Nephron (organoid): Measurements from ENCODE around the gene ODAD2.

Experiments
- H3K27ac Mint-ChIP-seq, 3 experiments: 2 replicates each; pipeline ENCODE4 v1.8.0; 2020; ENCODE audit warnings: mixed read lengths in 3 of 3, mild to moderate bottlenecking in 2 of 3, moderate library complexity in 1 of 3
- H3K27me3 Mint-ChIP-seq: 2 replicates; pipeline ENCODE4 v1.8.0; 2021; ENCODE audit warnings: low read depth, mild to moderate bottlenecking, moderate library complexity, mixed read lengths
- H3K36me3 Mint-ChIP-seq: 2 replicates; pipeline ENCODE4 v1.8.0; 2020; ENCODE audit warnings: low read depth, mixed read lengths
- H3K4me1 Mint-ChIP-seq: 2 replicates; pipeline ENCODE4 v1.8.0; 2020; ENCODE audit warnings: mixed read lengths
- H3K4me3 Mint-ChIP-seq, 3 experiments: 2 replicates each; pipeline ENCODE4 v1.8.0; 2020; ENCODE audit warnings: mild to moderate bottlenecking in 3 of 3, mixed read lengths in 3 of 3, moderate library complexity in 2 of 3
- H3K9me3 Mint-ChIP-seq: 2 replicates; pipeline ENCODE4 v1.8.0; 2020; ENCODE audit warnings: mixed read lengths
- CTCF ChIP-seq, 3 experiments: fragments of 200-600 bp; sonication (generic); IDR thresholded peaks; one replicate each; pipeline ENCODE4 v1.5.0; 2021; ENCODE audit warnings: antibody characterized with exemption in 3 of 3; ENCODE audit not compliant: unreplicated experiment in 3 of 3

Gene ODAD2

GRCh38 chr10:27998954-27999275 lies at the start of gene ODAD2:
ODAD2 (minus strand) TSS chr10:27999079; CDS start chr10:27995142, 3,937 bp downstream.
- H3K27ac Mint-ChIP-seq = peak within 1 kb of the TSS; percentile 68 to 89 (median 73)
- peaks cover 14% of the 10 kb centered on the region for H3K27me3 Mint-ChIP-seq
- peaks cover 2% of the 10 kb centered on the region for H3K9me3 Mint-ChIP-seq
- no peak for TF ChIP-seq CTCF (IDR thresholded peaks at IDR 0.05; ENCODE audit: unreplicated experiment in 3 of 3)
- H3K4me3 Mint-ChIP-seq = peak within 1 kb of the TSS; percentile 88 to 93 (median 91)
- H3K36me3 Mint-ChIP-seq = no peaks in the 10 kb centered on the region
- H3K4me1 Mint-ChIP-seq = peaks cover 7% of the 10 kb centered on the region

- Mint-ChIP-seq H3K4me1 (no peaks in the 10 kb centered on the region), H3K27ac (no peak overlapping the region), H3K4me3 (no peak overlapping the region), H3K27me3 (no peaks in the 10 kb centered on the region), H3K9me3 (no peaks in the 10 kb centered on the region), H3K36me3 (no peaks in the 10 kb centered on the region)
- TF ChIP-seq CTCF (IDR thresholded peaks at IDR 0.05; ENCODE audit: unreplicated experiment in 3 of 3) = no peak
Observed at GRCh38 chr10:28047061-28047460, 48.2 kb upstream of the ODAD2 start.

GRCh38 chr10:28046579-28046978 lies 47.7 kb upstream of the ODAD2 start:
- Mint-ChIP-seq H3K4me3 (no peak overlapping the region), H3K4me1 (no peaks in the 10 kb centered on the region), H3K36me3 (no peaks in the 10 kb centered on the region), H3K27me3 (no peaks in the 10 kb centered on the region), H3K27ac (no peak overlapping the region), H3K9me3 (no peaks in the 10 kb centered on the region)
- TF ChIP-seq CTCF (IDR thresholded peaks at IDR 0.05; ENCODE audit: unreplicated experiment in 3 of 3) = no peak

- Mint-ChIP-seq H3K4me3 (no peak overlapping the region), H3K9me3 (no peaks in the 10 kb centered on the region), H3K27me3 (no peaks in the 10 kb centered on the region), H3K4me1 (no peaks in the 10 kb centered on the region), H3K36me3 (no peaks in the 10 kb centered on the region), H3K27ac (no peak overlapping the region)
- TF ChIP-seq CTCF (IDR thresholded peaks at IDR 0.05; ENCODE audit: unreplicated experiment in 3 of 3) = no peak
Observed at GRCh38 chr10:28043941-28044340, 45.1 kb upstream of the ODAD2 start.

GRCh38 chr10:28036587-28036986 lies 37.7 kb upstream of the ODAD2 start:
- no peak overlapping the region for H3K27ac Mint-ChIP-seq
- TF ChIP-seq CTCF (IDR thresholded peaks at IDR 0.05; ENCODE audit: unreplicated experiment in 3 of 3) = no peak
- no peaks in the 10 kb centered on the region for H3K27me3 Mint-ChIP-seq

GRCh38 chr10:28020993-28021982 lies 22.4 kb upstream of the ODAD2 start:
- H3K4me1 Mint-ChIP-seq = no peaks in the 10 kb centered on the region
- no peaks in the 10 kb centered on the region for H3K27me3 Mint-ChIP-seq
- H3K36me3 Mint-ChIP-seq = no peaks in the 10 kb centered on the region
- no peak overlapping the region for H3K27ac Mint-ChIP-seq
- no peaks in the 10 kb centered on the region for H3K9me3 Mint-ChIP-seq
- no peak for TF ChIP-seq CTCF (IDR thresholded peaks at IDR 0.05; ENCODE audit: unreplicated experiment in 3 of 3)
- H3K4me3 Mint-ChIP-seq = no peak overlapping the region

More at GRCh38 chr10:28036587-28036986, 37.7 kb upstream of the ODAD2 start:
- Mint-ChIP-seq H3K9me3 (peaks cover 8% of the 10 kb centered on the region), H3K4me3 (no peak overlapping the region), H3K4me1 (no peaks in the 10 kb centered on the region), H3K36me3 (no peaks in the 10 kb centered on the region)
